GM12891 (cell line): ENCODE data around the gene C7orf25.

Experiments used
- POLR2A ChIP-seq: IDR thresholded peaks from 2 replicates; pipeline ENCODE4 v1.6.1; 2011; ENCODE audit warnings: low read depth, low read length, control low read depth
- POLR2AphosphoS5 ChIP-seq: IDR thresholded peaks from 2 replicates; pipeline ENCODE4 v1.6.1; 2011; ENCODE audit warnings: low read depth, low read length, control low read depth
- SPI1 ChIP-seq: IDR thresholded peaks from 2 replicates; pipeline ENCODE4 v1.6.1; 2011; ENCODE audit warnings: low read depth, low read length, control low read depth
- TAF1 ChIP-seq: IDR thresholded peaks from 2 replicates; pipeline ENCODE4 v1.6.1; 2011; ENCODE audit warnings: low read depth, low read length, control low read depth

DNA sequence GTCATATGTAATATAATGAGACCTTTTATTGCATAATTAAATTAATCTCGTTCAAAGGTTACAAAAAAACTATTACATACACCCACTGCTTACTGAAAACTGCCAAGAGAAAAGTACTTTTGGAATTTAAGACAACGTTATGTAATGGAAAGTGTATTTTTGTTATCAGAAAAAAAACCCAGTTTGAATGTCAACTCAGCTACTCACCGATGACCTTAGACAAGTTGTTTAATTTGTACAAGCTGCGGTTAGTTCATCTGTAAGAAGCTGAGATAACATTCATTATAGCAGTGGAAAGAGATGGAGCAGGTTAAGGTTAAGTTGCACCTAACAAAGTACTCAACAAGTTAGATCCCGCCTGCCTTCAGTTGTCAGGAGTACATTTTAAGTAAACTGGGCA lies 19.0 kb upstream of the C7orf25 start:
- TF ChIP-seq POLR2A (no peak), POLR2AphosphoS5 (no peak), TAF1 (no peak), SPI1 (no peak)
